Neural cell (in vitro differentiated cells): ENCODE results near the gene KIF5A.

ENCODE experiments used
- EP300 ChIP-seq: fragments of 450-650 bp; conservative IDR thresholded peaks from 2 replicates; pipeline ENCODE4 v1.6.1; 2014; ENCODE audit warnings: antibody characterized with exemption, mild to moderate bottlenecking, moderate library complexity; ENCODE audit not compliant: poor library complexity, severe bottlenecking
- EZH2 ChIP-seq: fragments of 200-600, 300-800 bp; shearing (Covaris generic), sonication (generic); IDR thresholded peaks from 2 replicates; pipeline ENCODE4 v1.6.1; 2014; ENCODE audit warnings: antibody characterized with exemption, low read length, borderline replicate concordance, mild to moderate bottlenecking; ENCODE audit not compliant: insufficient read depth, poor library complexity, severe bottlenecking
- SMC3 ChIP-seq: fragments of 450-650 bp; conservative IDR thresholded peaks from 2 replicates; pipeline ENCODE4 v1.6.1; 2014; ENCODE audit warnings: antibody characterized with exemption, mild to moderate bottlenecking, moderate library complexity; ENCODE audit not compliant: poor library complexity
- TF ChIP-seq, protein P1 (sequence below): fragments of 450-650 bp; IDR thresholded peaks from 2 replicates; pipeline ENCODE4 v1.5.1; 2014; ENCODE audit warnings: antibody characterized with exemption, mild to moderate bottlenecking, moderate library complexity; ENCODE audit not compliant: poor library complexity, severe bottlenecking
- TF ChIP-seq, protein P2 (sequence below): IDR thresholded peaks from 2 replicates; pipeline ENCODE4 v1.6.1; 2012; ENCODE audit warnings: borderline replicate concordance

DNA sequence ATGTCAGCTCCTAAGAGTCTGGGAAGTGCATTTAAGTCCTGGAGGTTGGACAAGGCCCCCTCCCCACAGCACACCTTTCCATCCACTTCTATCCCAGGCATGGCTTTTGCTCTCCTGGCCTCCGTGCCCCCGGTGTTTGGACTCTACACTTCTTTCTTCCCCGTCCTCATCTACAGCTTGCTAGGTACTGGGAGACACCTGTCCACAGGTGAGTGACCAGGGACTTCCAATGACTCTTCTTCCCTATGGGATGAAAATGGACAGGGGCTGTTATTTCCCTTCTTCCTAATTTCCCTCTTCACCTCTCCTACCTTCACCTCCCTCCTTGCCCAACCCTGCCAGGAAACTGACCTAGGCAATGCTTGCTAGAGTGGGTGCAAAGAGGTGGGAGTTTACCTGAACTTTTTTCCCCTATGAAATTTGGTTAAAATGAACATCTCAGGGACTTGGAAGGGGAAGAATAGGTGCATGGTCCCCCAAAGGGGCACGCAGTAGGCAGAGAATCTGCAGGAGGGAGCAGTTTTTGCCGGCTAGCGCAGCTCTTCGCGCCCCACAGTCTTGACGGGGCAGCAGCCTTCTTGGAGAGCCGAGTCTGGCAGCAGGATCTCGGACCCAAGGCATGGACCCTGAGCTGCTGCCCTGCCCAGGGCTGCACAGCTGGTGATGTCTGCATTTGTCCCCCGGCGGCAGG, 70.5 kb downstream of the KIF5A start:
- no peak for TF ChIP-seq EZH2
- TF ChIP-seq, protein P1, sequence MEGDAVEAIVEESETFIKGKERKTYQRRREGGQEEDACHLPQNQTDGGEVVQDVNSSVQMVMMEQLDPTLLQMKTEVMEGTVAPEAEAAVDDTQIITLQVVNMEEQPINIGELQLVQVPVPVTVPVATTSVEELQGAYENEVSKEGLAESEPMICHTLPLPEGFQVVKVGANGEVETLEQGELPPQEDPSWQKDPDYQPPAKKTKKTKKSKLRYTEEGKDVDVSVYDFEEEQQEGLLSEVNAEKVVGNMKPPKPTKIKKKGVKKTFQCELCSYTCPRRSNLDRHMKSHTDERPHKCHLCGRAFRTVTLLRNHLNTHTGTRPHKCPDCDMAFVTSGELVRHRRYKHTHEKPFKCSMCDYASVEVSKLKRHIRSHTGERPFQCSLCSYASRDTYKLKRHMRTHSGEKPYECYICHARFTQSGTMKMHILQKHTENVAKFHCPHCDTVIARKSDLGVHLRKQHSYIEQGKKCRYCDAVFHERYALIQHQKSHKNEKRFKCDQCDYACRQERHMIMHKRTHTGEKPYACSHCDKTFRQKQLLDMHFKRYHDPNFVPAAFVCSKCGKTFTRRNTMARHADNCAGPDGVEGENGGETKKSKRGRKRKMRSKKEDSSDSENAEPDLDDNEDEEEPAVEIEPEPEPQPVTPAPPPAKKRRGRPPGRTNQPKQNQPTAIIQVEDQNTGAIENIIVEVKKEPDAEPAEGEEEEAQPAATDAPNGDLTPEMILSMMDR, result no peak
- TF ChIP-seq, protein P2, sequence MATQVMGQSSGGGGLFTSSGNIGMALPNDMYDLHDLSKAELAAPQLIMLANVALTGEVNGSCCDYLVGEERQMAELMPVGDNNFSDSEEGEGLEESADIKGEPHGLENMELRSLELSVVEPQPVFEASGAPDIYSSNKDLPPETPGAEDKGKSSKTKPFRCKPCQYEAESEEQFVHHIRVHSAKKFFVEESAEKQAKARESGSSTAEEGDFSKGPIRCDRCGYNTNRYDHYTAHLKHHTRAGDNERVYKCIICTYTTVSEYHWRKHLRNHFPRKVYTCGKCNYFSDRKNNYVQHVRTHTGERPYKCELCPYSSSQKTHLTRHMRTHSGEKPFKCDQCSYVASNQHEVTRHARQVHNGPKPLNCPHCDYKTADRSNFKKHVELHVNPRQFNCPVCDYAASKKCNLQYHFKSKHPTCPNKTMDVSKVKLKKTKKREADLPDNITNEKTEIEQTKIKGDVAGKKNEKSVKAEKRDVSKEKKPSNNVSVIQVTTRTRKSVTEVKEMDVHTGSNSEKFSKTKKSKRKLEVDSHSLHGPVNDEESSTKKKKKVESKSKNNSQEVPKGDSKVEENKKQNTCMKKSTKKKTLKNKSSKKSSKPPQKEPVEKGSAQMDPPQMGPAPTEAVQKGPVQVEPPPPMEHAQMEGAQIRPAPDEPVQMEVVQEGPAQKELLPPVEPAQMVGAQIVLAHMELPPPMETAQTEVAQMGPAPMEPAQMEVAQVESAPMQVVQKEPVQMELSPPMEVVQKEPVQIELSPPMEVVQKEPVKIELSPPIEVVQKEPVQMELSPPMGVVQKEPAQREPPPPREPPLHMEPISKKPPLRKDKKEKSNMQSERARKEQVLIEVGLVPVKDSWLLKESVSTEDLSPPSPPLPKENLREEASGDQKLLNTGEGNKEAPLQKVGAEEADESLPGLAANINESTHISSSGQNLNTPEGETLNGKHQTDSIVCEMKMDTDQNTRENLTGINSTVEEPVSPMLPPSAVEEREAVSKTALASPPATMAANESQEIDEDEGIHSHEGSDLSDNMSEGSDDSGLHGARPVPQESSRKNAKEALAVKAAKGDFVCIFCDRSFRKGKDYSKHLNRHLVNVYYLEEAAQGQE, result no peak
- TF ChIP-seq EP300, result no peak
- TF ChIP-seq SMC3, result no peak
